OCI-LY7 (cell line): ENCODE measurements around the gene DDIT4.

Source experiments
- EZH2phosphoT487 ChIP-seq: fragments of 200-600 bp; sonication (generic); IDR thresholded peaks from 2 replicates; pipeline ENCODE4 v1.6.1; 2018; ENCODE audit warnings: low read depth, borderline replicate concordance, mild to moderate bottlenecking, mixed run types, antibody characterized with exemption, low read length, moderate library complexity, mixed read lengths
- TF ChIP-seq, protein P1 (sequence below): fragments of 200-600 bp; sonication (generic); conservative IDR thresholded peaks from 2 replicates; pipeline ENCODE4 v1.5.1; 2014; ENCODE audit warnings: mild to moderate bottlenecking, antibody characterized with exemption, low read length, moderate library complexity, mixed read lengths

GRCh38 chr10:72265508-72265907, 8.2 kb upstream of the DDIT4 start:
- TF ChIP-seq, protein P1, sequence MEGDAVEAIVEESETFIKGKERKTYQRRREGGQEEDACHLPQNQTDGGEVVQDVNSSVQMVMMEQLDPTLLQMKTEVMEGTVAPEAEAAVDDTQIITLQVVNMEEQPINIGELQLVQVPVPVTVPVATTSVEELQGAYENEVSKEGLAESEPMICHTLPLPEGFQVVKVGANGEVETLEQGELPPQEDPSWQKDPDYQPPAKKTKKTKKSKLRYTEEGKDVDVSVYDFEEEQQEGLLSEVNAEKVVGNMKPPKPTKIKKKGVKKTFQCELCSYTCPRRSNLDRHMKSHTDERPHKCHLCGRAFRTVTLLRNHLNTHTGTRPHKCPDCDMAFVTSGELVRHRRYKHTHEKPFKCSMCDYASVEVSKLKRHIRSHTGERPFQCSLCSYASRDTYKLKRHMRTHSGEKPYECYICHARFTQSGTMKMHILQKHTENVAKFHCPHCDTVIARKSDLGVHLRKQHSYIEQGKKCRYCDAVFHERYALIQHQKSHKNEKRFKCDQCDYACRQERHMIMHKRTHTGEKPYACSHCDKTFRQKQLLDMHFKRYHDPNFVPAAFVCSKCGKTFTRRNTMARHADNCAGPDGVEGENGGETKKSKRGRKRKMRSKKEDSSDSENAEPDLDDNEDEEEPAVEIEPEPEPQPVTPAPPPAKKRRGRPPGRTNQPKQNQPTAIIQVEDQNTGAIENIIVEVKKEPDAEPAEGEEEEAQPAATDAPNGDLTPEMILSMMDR = no peak
- TF ChIP-seq EZH2phosphoT487 = no peak
